Epithelial cell of esophagus (primary cell): Measurements from ENCODE around the gene P2RX7.

Source experiments
- DNase-seq: peaks from one replicate; pipeline ENCODE4 v3.0.0; 2010; ENCODE audit warnings: low read depth
- H3K4me3 ChIP-seq: 2 replicates; pipeline ENCODE4 v1.5.1; 2011; ENCODE audit warnings: mild to moderate bottlenecking, low read length, control low read depth
- TF ChIP-seq, protein P1 (sequence below): IDR thresholded peaks from 2 replicates; pipeline ENCODE4 v1.5.1; 2011; ENCODE audit warnings: low read depth, mild to moderate bottlenecking, low read length, control low read depth, inconsistent platforms; ENCODE audit not compliant: insufficient read depth; ENCODE audit errors: missing control alignments

P2RX7 gene

DNA sequence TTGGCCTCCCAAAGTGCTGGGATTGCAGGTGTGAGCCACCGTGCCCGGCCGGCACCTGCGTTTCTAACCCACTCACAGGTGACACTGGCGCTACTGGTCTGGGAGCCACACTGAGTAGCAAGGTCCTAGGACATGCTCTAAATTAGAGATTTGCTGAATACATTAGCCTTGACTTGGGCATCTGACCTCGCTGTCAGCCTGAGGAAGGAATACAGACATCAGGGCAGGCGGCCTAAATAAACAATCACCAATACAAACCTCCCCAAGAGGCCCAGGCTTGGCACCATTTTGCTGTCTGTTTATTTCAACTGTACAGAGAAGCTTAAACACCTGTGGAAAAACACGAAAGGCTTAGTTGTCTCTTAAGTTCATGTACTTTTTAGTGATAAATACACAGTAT lies 104.7 kb downstream of the P2RX7 start:
- DNase-seq = no peak
- TF ChIP-seq, protein P1, sequence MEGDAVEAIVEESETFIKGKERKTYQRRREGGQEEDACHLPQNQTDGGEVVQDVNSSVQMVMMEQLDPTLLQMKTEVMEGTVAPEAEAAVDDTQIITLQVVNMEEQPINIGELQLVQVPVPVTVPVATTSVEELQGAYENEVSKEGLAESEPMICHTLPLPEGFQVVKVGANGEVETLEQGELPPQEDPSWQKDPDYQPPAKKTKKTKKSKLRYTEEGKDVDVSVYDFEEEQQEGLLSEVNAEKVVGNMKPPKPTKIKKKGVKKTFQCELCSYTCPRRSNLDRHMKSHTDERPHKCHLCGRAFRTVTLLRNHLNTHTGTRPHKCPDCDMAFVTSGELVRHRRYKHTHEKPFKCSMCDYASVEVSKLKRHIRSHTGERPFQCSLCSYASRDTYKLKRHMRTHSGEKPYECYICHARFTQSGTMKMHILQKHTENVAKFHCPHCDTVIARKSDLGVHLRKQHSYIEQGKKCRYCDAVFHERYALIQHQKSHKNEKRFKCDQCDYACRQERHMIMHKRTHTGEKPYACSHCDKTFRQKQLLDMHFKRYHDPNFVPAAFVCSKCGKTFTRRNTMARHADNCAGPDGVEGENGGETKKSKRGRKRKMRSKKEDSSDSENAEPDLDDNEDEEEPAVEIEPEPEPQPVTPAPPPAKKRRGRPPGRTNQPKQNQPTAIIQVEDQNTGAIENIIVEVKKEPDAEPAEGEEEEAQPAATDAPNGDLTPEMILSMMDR = no peak
- no peak overlapping the region for H3K4me3 ChIP-seq
